NCI-H1436 (cell line): ENCODE measurements around the gene ITGA11.
"Not testable (repeated sequence)": the region's sequence is repeated elsewhere in the genome, so short reads cannot be mapped to it uniquely, and the experiment has no call there.

Experiments used
- DNase-seq: peaks from one replicate; lab custom pipeline; 2025; lab: John Stamatoyannopoulos, UW

ITGA11 gene

DNA sequence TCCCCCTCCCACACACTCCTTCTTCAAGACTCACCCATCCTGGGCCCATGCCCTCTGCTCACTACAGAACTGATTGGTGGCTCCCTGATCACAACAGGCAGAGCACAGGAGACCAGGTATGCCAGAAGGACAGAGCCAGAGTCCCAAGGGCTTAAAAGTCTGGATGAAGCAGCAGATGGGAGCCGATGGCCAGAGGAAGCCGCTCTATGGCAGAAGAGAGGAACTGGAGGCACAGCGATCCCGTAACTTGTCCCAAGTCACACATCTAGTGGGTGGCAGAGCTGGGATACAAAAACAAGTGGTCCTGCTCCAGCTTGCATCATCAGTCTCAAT is 20.7 kb downstream of the ITGA11 start:
- DNase-seq: no peak

GRCh38 chr15:68410466-68411342 is 21.3 kb downstream of the ITGA11 start:
- DNase-seq: no peak

DNA sequence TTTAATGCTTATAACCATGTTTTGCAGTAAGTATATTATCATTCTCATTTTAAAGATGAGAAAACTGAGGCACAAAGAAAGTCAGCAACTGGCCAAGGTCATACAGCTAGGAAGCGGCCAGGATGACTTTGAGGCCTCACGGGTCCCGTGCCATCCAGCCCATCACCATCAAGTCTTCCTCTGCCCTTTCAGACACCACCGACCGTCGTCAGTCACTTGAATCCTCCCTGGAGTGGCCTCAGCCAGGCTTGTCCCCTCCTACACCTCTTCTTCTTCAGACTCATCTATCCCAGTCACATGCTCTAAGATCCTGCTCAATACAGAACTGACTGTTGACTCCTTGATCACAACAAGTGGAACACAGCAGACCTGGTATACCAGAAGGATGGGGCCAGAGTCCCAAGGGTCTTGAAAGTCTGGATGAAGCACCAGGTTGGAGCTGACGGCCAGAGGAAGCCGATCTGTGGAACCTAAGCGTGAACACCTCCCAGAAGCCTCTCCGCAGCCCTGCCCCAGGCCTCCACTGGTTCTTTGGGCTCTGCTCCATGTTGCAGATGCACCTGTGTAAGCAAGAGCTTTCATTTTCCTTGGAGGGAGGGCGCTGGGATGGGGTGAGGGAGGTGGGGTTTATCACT is 22.1 kb downstream of the ITGA11 start:
- no peak for DNase-seq

DNA sequence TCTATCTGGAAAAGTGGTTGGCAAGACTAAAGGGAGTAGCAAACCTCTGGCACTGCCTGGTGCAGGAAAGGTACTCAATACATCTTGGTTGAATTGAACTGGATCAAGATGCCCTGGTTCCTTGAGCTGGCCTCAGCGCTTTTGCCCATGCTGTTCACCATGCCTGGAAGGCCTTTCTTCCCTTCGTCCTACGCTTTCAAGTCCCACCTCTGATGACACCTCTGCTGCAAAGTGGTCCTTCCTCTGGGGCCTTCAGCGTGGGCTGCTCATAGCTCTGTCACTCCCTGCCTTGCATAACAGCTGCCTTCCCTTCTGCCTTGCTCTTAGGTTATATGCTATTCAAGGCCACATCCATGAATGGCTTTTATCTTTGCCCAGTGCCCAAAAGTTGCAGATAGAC is 23.0 kb downstream of the ITGA11 start:
- DNase-seq: no peak

- no peak for DNase-seq
Measured at GRCh38 chr15:68407886-68408881, 23.8 kb downstream of the ITGA11 start.

DNA sequence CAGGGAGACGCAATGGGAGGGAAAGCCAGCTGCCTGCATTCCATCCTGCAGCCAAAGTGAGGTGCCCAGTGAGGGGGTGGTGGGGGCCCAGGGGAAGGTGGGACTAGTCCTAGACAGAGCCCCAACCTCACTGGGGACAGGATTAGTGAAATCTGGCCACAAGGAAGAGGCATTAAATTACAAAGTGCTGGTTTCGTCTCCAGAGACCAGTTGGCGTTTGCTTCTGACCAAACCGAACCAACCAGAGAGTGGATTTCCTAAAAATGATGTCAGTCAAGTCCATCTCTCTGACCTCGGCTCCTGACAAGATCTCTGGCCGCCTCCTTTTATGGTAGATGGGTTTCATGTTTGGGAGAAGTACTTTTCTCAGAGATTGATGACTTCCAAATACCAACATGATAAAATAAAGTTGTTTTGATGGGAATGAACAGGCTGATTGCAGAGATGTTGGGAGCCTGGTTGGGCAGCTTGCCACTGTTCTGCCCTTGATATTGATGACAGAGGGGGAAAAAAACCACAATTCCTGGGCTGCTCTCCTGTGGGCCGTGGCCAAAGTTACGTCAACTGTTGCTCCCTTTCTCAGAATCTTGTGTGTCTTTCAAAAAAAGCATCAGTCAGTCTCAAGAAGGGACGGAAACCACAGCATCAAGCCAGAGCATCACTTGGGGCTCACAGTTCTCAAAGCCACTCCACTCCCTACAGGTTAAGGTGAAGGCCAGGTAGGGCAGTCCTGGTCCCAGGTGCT is 24.6 kb downstream of the ITGA11 start:
- DNase-seq: no peak

- DNase-seq: no peak
Measured at GRCh38 chr15:68405378-68406250, 26.3 kb downstream of the ITGA11 start.

GRCh38 chr15:68404056-68404798 is 27.7 kb downstream of the ITGA11 start:
- no peak for DNase-seq

DNA sequence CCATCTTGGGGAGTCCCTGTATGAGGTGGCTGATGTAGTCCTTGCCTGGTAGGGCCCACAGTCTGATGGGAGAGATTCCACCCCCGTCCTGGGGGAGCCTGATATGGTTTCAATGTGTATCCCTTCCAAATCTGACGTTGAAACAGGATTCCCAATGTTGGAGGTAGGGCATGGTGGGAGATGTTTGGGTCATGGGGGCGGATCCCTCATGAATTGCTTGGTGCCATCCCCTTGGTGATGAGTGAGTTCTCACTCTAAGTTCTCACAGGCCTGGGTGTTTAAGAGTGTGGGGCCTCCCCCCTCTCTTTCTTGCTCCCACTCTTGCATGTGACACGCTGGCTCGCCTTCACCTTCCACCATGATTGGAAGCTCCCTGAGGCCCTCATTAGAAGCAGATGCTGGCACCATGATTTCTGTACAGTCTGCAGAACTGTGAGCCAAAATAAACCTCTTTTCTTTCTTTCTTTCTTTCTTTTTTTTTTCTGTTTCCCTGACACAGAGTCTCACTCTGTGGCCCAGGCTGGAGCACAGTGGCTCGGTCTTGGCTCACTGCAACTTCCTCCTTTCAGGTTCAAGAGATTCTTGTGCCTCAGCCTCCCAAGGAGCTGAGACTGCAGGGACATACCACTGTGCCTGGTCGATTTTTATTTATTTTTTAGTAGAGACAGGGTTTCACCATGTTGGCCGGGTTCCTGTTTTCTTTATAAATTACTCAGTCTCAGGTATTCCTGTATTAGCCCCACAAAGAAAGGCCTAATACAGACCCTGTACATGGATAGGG is 28.6 kb downstream of the ITGA11 start:
- no peak for DNase-seq

GRCh38 chr15:68402432-68403160 is 29.4 kb downstream of the ITGA11 start:
- DNase-seq: no peak

GRCh38 chr15:68401496-68402431 is 30.2 kb downstream of the ITGA11 start:
- DNase-seq: no peak

GRCh38 chr15:68400066-68400456 is 31.9 kb downstream of the ITGA11 start:
- no peak for DNase-seq

- no peak for DNase-seq
Measured at GRCh38 chr15:68399096-68400065, 32.6 kb downstream of the ITGA11 start.

DNA sequence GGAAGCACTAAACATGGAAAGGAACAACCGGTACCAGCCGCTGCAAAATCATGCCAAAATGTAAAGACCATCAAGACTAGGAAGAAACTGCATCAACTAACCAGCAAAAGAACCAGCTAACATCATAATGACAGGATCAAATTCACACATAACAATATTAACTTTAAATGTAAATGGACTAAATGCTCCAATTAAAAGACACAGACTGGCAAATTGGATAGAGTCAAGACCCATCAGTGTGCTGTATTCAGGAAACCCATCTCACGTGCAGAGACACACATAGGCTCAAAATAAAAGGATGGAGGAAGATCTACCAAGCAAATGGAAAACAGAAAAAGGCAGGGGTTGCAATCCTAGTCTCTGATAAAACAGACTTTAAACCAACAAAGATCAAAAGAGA is 34.0 kb downstream of the ITGA11 start:
- not testable (repeated sequence) for DNase-seq

DNA sequence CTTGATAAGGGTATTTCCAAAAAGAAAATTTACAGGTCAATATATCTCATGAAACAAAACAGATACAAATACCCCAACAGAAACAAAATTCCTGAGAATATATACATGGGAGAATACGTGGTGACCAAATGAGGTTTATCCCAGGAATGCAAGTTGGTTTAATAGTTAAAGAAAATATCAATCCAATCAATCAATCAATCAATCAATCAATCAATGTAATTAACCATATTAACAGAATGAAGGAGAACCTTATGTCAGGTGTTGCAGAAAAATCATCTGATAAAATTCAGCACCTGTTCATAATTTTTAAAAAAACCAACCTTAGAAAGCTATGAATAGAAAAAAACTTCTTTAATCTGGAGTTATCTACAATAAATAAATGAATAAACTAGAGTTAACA is 35.9 kb downstream of the ITGA11 start:
- DNase-seq: no peak

DNA sequence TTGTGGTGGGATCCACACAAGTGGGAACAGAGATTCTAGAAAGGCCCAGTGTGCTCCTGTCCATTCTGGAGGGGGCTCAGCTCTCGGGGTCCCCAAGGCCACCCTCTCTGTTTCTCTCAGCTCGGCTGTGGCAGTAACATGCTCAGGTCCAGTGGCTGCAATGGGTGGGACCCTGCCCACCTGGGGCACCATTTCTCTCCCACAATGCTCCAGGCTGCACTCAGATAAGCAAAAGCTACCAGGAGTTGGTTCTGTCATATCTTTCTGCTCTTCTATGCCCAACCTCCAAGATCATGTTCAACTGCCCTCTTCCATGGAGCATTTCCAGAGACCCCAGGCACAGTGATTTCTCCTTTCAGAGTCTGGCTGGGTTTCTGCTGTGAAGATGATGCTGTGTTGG is 40.8 kb downstream of the ITGA11 start:
- DNase-seq: no peak
